ENCODE data around the gene SCEL.

The SCEL gene

GRCh38 chr13:77521595-77522367 is 13.7 kb upstream of the SCEL start:
- no peak for DNase-seq (ENCODE audit: low read depth)

- DNase-seq (ENCODE audit: low read depth) = no peak
Observed at GRCh38 chr13:77522444-77522843, 13.1 kb upstream of the SCEL start.

GRCh38 chr13:77523386-77523785 is 12.1 kb upstream of the SCEL start:
- no peak for DNase-seq (ENCODE audit: low read depth)

GRCh38 chr13:77523834-77524728 is 11.4 kb upstream of the SCEL start:
- no peak for DNase-seq (ENCODE audit: low read depth)

GRCh38 chr13:77528414-77528813 is 7.1 kb upstream of the SCEL start:
- no peak for DNase-seq (ENCODE audit: low read depth)

- no peak for DNase-seq (ENCODE audit: low read depth)
Observed at GRCh38 chr13:77528834-77529500, 6.5 kb upstream of the SCEL start.

- no peak for DNase-seq (ENCODE audit: low read depth)
Observed at GRCh38 chr13:77529501-77529840, 6.0 kb upstream of the SCEL start.

- DNase-seq (ENCODE audit: low read depth) = no peak
Observed at GRCh38 chr13:77530875-77531274, 4.6 kb upstream of the SCEL start.

- no peak for DNase-seq (ENCODE audit: low read depth)
Observed at GRCh38 chr13:77532983-77533382, 2.5 kb upstream of the SCEL start.

GRCh38 chr13:77533875-77534788 is 1.4 kb upstream of the SCEL start:
- no peak for DNase-seq (ENCODE audit: low read depth)

- DNase-seq (ENCODE audit: low read depth) = no peak
Observed at GRCh38 chr13:77536358-77536757, 852 bp downstream of the SCEL start.

GRCh38 chr13:77537289-77537919 is 1.9 kb downstream of the SCEL start:
- no peak for DNase-seq (ENCODE audit: low read depth)

- DNase-seq (ENCODE audit: low read depth) = no peak
Observed at GRCh38 chr13:77543711-77544110, 8.2 kb downstream of the SCEL start.

GRCh38 chr13:77544355-77544754 is 8.8 kb downstream of the SCEL start:
- DNase-seq (ENCODE audit: low read depth) = no peak

GRCh38 chr13:77544758-77545338 is 9.3 kb downstream of the SCEL start:
- DNase-seq (ENCODE audit: low read depth) = no peak

GRCh38 chr13:77545626-77546412 is 10.3 kb downstream of the SCEL start:
- DNase-seq (ENCODE audit: low read depth) = no peak

GRCh38 chr13:77548095-77548494 is 12.6 kb downstream of the SCEL start:
- no peak for DNase-seq (ENCODE audit: low read depth)

- no peak for DNase-seq (ENCODE audit: low read depth)
Observed at GRCh38 chr13:77548594-77548993, 13.1 kb downstream of the SCEL start.

- no peak for DNase-seq (ENCODE audit: low read depth)
Observed at GRCh38 chr13:77554069-77554468, 18.6 kb downstream of the SCEL start.

GRCh38 chr13:77555246-77555645 is 19.7 kb downstream of the SCEL start:
- no peak for DNase-seq (ENCODE audit: low read depth)
